Measurements from ENCODE around the gene JAZF1. TPM values are rescaled to one million over a fixed set of nuclear protein-coding genes. Genes with fewer than 3 reads are reported as not detected.

The JAZF1 gene
- total and polyA plus RNA-seq, 9 of the 15 experiments (the other 6 are each of a cell fraction or from before 2014, with no cell fraction given) = 0.04 to 0.64 (median 0.11) TPM; not detected in 3

GRCh38 chr7:27967639-27968038, 213.0 kb downstream of the JAZF1 start (continued):
- TF ChIP-seq, protein P1, sequence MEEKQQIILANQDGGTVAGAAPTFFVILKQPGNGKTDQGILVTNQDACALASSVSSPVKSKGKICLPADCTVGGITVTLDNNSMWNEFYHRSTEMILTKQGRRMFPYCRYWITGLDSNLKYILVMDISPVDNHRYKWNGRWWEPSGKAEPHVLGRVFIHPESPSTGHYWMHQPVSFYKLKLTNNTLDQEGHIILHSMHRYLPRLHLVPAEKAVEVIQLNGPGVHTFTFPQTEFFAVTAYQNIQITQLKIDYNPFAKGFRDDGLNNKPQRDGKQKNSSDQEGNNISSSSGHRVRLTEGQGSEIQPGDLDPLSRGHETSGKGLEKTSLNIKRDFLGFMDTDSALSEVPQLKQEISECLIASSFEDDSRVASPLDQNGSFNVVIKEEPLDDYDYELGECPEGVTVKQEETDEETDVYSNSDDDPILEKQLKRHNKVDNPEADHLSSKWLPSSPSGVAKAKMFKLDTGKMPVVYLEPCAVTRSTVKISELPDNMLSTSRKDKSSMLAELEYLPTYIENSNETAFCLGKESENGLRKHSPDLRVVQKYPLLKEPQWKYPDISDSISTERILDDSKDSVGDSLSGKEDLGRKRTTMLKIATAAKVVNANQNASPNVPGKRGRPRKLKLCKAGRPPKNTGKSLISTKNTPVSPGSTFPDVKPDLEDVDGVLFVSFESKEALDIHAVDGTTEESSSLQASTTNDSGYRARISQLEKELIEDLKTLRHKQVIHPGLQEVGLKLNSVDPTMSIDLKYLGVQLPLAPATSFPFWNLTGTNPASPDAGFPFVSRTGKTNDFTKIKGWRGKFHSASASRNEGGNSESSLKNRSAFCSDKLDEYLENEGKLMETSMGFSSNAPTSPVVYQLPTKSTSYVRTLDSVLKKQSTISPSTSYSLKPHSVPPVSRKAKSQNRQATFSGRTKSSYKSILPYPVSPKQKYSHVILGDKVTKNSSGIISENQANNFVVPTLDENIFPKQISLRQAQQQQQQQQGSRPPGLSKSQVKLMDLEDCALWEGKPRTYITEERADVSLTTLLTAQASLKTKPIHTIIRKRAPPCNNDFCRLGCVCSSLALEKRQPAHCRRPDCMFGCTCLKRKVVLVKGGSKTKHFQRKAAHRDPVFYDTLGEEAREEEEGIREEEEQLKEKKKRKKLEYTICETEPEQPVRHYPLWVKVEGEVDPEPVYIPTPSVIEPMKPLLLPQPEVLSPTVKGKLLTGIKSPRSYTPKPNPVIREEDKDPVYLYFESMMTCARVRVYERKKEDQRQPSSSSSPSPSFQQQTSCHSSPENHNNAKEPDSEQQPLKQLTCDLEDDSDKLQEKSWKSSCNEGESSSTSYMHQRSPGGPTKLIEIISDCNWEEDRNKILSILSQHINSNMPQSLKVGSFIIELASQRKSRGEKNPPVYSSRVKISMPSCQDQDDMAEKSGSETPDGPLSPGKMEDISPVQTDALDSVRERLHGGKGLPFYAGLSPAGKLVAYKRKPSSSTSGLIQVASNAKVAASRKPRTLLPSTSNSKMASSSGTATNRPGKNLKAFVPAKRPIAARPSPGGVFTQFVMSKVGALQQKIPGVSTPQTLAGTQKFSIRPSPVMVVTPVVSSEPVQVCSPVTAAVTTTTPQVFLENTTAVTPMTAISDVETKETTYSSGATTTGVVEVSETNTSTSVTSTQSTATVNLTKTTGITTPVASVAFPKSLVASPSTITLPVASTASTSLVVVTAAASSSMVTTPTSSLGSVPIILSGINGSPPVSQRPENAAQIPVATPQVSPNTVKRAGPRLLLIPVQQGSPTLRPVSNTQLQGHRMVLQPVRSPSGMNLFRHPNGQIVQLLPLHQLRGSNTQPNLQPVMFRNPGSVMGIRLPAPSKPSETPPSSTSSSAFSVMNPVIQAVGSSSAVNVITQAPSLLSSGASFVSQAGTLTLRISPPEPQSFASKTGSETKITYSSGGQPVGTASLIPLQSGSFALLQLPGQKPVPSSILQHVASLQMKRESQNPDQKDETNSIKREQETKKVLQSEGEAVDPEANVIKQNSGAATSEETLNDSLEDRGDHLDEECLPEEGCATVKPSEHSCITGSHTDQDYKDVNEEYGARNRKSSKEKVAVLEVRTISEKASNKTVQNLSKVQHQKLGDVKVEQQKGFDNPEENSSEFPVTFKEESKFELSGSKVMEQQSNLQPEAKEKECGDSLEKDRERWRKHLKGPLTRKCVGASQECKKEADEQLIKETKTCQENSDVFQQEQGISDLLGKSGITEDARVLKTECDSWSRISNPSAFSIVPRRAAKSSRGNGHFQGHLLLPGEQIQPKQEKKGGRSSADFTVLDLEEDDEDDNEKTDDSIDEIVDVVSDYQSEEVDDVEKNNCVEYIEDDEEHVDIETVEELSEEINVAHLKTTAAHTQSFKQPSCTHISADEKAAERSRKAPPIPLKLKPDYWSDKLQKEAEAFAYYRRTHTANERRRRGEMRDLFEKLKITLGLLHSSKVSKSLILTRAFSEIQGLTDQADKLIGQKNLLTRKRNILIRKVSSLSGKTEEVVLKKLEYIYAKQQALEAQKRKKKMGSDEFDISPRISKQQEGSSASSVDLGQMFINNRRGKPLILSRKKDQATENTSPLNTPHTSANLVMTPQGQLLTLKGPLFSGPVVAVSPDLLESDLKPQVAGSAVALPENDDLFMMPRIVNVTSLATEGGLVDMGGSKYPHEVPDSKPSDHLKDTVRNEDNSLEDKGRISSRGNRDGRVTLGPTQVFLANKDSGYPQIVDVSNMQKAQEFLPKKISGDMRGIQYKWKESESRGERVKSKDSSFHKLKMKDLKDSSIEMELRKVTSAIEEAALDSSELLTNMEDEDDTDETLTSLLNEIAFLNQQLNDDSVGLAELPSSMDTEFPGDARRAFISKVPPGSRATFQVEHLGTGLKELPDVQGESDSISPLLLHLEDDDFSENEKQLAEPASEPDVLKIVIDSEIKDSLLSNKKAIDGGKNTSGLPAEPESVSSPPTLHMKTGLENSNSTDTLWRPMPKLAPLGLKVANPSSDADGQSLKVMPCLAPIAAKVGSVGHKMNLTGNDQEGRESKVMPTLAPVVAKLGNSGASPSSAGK (IDR thresholded peaks at IDR 0.05) = no peak
- no peak for TF ChIP-seq ESRRA (IDR thresholded peaks at IDR 0.05; ENCODE audit: borderline replicate concordance, low read depth)

Measured in K562 (cell line).